Choroid plexus epithelial cell (primary cell): ENCODE data around the gene RIMS3.

ENCODE experiments used
- DNase-seq: peaks from one replicate; pipeline ENCODE4 v3.0.0-alpha.2; 2010; ENCODE audit warnings: low read depth
- H3K4me3 ChIP-seq: 2 replicates; pipeline ENCODE4 v1.5.1; 2011; ENCODE audit warnings: low read depth, mild to moderate bottlenecking, control low read depth, low read length, moderate library complexity
- TF ChIP-seq, protein P1 (sequence below): conservative IDR thresholded peaks from 2 replicates; pipeline ENCODE4 v1.5.1; 2011; ENCODE audit warnings: low read depth, mild to moderate bottlenecking, control low read depth, inconsistent platforms, low read length, moderate library complexity

RIMS3 gene

DNA sequence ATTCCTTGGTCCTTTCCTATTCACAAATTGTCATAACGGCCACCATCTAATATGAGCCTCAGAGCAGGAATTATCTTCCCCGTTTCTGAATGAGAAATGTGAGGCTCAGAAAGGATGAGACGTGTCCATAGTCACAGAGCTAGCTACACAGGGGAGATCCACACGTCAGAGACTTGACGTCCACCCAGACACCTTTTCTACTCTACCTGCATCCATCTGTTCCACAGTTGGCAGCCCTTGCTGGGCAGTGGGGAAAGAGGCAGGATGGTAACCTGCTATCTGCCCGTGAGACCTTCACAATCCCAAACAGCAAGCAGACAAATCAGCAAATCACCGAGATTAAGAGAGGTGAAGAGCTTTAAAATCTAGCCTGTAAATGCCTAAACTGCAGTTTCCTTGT lies 8.4 kb downstream of the RIMS3 start:
- TF ChIP-seq, protein P1, sequence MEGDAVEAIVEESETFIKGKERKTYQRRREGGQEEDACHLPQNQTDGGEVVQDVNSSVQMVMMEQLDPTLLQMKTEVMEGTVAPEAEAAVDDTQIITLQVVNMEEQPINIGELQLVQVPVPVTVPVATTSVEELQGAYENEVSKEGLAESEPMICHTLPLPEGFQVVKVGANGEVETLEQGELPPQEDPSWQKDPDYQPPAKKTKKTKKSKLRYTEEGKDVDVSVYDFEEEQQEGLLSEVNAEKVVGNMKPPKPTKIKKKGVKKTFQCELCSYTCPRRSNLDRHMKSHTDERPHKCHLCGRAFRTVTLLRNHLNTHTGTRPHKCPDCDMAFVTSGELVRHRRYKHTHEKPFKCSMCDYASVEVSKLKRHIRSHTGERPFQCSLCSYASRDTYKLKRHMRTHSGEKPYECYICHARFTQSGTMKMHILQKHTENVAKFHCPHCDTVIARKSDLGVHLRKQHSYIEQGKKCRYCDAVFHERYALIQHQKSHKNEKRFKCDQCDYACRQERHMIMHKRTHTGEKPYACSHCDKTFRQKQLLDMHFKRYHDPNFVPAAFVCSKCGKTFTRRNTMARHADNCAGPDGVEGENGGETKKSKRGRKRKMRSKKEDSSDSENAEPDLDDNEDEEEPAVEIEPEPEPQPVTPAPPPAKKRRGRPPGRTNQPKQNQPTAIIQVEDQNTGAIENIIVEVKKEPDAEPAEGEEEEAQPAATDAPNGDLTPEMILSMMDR: no peak
- H3K4me3 ChIP-seq: no peak overlapping the region
- no peak for DNase-seq

DNA sequence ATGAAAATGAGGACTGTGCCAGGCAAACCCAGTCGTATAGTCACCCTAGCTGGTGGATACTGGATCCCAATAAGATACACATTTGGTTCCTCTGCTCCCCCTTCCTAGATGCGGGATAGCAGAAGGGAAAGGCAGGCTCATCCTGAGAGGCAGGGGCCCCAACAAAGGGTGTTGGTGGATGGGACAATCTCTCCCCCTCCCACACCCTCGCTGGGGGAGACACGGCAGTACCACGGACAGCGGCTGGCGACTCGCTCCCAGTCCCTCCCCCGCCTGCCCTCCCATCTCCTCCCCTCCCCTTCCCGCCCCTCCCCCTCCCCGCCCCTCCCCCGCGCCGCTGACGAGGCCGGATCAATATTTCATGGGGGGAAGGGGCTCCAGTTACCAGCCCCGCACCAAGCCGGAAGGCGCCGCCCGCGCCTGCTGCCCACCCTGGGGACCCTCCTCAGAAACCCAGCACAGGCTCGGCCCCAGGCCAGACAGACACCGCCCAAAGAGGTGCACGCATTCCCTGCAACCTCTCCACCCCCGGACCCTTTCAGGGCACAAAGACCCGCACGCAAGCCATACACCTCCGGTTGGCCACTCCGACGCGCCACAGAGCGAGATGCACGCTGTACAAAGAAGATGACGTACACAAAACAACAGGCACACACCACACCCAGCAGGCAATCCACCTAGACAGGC lies 11.5 kb downstream of the RIMS3 start:
- no peak for DNase-seq
- TF ChIP-seq, protein P1: no peak
- no peak overlapping the region for H3K4me3 ChIP-seq

DNA sequence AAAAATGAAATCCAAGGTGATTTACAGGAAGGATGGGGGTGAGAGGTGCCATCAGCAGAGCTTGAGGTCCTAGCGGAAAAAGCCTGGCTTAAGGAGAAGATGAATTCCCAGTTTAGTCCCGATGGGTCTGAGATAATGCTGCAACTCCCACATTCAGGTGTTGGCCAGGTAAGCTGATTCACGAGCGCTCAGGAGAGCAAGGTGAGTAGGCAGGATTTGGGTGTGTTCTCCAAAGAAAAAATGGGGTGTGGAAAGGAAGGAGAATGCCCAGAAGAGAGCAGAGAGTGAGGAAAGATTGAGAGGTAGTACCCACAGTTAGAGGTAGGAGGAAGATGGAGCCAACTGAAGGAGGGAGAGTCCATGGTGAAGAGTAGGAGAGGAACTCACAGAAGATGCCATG lies 12.5 kb downstream of the RIMS3 start:
- no peak overlapping the region for H3K4me3 ChIP-seq
- TF ChIP-seq, protein P1: no peak
- no peak for DNase-seq

DNA sequence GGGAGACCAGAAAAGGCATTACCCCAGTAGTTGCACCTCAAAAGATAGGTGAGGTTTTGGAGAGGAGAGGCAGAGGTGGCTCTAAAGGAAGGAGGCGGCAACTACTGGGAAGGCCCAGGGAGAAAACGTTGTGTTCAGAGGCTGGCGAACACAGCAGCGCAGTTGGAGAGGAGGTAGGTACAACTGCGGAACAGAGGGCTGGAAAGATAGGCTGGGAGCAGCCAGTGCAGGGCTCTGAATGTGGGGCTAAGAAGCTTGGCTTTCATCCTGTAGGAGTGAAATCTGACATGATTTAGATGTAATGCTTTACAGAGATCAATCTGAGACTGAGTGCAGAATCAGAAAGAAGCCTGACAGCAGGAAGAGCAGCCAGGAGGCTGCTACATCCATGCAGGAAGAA lies 13.0 kb downstream of the RIMS3 start:
- TF ChIP-seq, protein P1: no peak
- no peak overlapping the region for H3K4me3 ChIP-seq
- no peak for DNase-seq

DNA sequence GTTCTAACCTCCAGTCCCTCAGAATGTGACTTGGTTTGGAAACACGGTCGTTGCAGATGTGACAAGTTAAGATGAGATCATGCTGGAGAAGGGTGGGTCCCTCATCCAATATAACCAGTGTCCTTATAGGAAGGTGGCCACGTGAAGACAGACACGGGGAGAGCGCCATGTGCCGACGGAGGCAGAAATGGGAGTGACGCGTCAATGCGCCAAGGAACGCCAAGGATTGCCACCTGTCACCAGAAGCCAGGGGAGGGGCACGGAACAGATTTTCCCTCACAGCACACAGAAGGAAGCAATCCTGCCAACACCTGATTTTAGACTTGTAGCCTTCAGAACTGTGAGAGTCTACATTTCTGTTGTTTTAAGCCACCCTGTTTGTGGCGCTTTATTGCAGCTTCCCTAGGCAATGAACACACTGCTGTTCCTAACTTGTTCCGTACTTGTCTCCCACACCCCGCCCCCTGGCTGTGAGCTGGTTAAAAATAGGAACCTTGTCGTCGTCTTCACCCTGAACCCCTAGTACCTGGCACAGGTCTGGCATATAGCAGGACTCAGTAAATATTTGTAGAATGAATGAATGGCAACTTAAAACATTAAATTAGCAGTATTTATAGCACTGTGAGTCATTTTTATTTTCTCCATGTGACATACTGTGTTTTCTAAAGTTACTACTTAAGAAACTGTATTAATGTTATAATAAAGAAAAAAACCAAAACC lies 14.2 kb downstream of the RIMS3 start:
- no peak overlapping the region for H3K4me3 ChIP-seq
- DNase-seq: no peak
- TF ChIP-seq, protein P1: peak; percentile 17

DNA sequence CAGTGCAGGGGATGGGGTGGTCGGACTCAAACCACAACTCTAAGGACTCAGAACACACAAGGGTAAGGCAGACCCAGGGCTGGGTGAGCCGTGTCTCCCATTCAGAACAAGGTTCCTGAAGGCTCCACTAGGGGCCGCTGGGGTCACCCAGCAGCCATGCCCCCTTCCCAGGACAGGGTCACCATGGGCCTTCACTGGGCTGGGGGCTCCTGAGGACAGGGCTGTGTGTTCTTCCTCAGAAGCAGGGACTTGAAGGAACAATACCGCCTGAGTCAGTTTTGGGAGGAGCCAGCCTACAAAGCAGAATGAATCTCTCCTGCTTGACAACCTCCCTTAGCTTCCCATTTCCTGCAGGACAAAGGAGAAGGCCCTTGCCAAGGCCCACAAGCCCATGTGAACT lies 15.4 kb downstream of the RIMS3 start:
- TF ChIP-seq, protein P1: peak; percentile 45
- DNase-seq: no peak
- no peak overlapping the region for H3K4me3 ChIP-seq

DNA sequence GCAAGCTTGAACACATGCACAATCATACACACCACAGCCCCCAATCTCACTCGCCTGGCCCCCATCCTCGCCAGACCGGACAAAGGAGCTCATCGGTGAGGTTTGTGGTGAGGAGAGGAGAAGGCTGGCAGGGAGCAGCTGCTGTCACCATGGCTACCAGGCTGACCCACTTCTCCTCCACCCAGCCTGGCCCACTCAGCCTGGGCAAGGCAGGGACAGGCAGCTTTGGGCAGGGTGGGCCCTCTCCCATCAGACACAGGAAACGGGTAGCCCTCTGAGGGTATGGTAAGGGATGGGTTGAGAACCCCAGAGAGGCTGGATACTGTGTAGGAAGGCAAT lies 15.9 kb downstream of the RIMS3 start:
- TF ChIP-seq, protein P1: no peak
- H3K4me3 ChIP-seq: no peak overlapping the region
- DNase-seq: no peak
